GM12873 (cell line): ENCODE results near the gene FZD2.

ENCODE experiments used
- CTCF ChIP-seq: IDR thresholded peaks from 2 replicates; pipeline ENCODE4 v1.5.1; 2012; ENCODE audit warnings: low read depth, mild to moderate bottlenecking, moderate library complexity, low read length, control low read depth; ENCODE audit not compliant: insufficient read depth; ENCODE audit errors: missing control alignments

The FZD2 gene

GRCh38 chr17:44549686-44550085 lies 7.6 kb upstream of the FZD2 start:
- no peak for TF ChIP-seq CTCF

GRCh38 chr17:44552361-44552760 lies 4.9 kb upstream of the FZD2 start:
- no peak for TF ChIP-seq CTCF

- TF ChIP-seq CTCF, result no peak
These were observed 2.2 kb upstream of the FZD2 start for GRCh38 chr17:44555099-44555498.

GRCh38 chr17:44556166-44556831 lies 985 bp upstream of the FZD2 start:
- TF ChIP-seq CTCF, result no peak

- TF ChIP-seq CTCF, result no peak
These were observed 484 bp downstream of the FZD2 start for GRCh38 chr17:44557651-44558285.

GRCh38 chr17:44558334-44558709 lies 1.0 kb downstream of the FZD2 start:
- TF ChIP-seq CTCF, result no peak

GRCh38 chr17:44558710-44559633 lies 1.7 kb downstream of the FZD2 start:
- TF ChIP-seq CTCF, result no peak
